MM.1S (cell line): Measurements from ENCODE around the gene KRTAP12-1.

Experiments
- CTCF ChIP-seq: fragments of 300-600 bp; sonication (generic); IDR thresholded peaks from 2 replicates; pipeline ENCODE4 v1.5.1; 2016; ENCODE audit warnings: antibody characterized with exemption, low read length, mixed read lengths
- EZH2 ChIP-seq: fragments of 300-600 bp; sonication (generic); optimal IDR thresholded peaks from 2 replicates; pipeline ENCODE3; 2017; ENCODE audit warnings: low read depth, mild to moderate bottlenecking, antibody characterized with exemption, low read length, mixed read lengths
- EZH2phosphoT487 ChIP-seq: fragments of 300-600 bp; sonication (generic); IDR thresholded peaks from 2 replicates; pipeline ENCODE4 v1.6.1; 2018; ENCODE audit warnings: antibody characterized with exemption, low read length

DNA sequence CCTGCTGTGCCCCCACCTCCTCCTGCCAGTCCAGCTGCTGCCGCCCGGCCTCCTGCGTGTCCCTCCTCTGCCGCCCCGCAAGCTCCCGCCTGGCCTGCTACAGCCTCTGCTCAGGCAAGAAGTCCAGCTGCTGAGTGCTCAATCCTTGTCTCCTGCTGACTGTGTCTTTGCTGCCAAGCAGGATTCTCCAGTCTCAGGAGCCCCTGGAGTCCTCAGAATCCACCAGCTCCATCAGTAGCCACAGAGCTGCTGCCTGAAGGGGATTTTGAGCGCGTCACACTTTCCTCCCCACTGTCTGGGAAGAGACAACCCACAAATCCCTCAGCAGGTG, 34.8 kb downstream of the KRTAP12-1 start:
- TF ChIP-seq CTCF (no peak), EZH2phosphoT487 (no peak), EZH2 (no peak)
